Esophagus squamous epithelium (tissue), 5 donors: ENCODE data around the gene KBTBD2. TPM values are rescaled to one million over a fixed set of nuclear protein-coding genes. Genes with fewer than 3 reads are reported as not detected.
"Not testable (repeated sequence)": the region's sequence is repeated elsewhere in the genome, so short reads cannot be mapped to it uniquely, and the experiment has no call there.

Source experiments
- DNase-seq: peaks from one replicate; lab custom pipeline; 2025; lab: John Stamatoyannopoulos, UW
- H3K27ac ChIP-seq, 4 donors: fragments of 200-600 bp; sonication (generic); one replicate each; pipeline ENCODE4 v1.5.1; 2016 to 2019; ENCODE audit warnings: mild to moderate bottlenecking in 1 of 4
- H3K27me3 ChIP-seq, 4 donors: fragments of 200-600 bp; sonication (generic); 1 replicate in 3 of 4; 2 replicates in 1 of 4; pipeline versions ENCODE4 v1.5.1 to v1.6.0; 2017 to 2021; ENCODE audit warnings: antibody characterized with exemption in 1 of 4
- H3K36me3 ChIP-seq, 3 donors: fragments of 200-600 bp; sonication (generic); one replicate each; pipeline ENCODE4 v1.5.1; 2016 to 2019
- H3K4me1 ChIP-seq, 3 donors: fragments of 200-600 bp; sonication (generic); one replicate each; pipeline ENCODE4 v1.5.1; 2017 to 2019
- H3K4me3 ChIP-seq, 4 donors: fragments of 200-600 bp; sonication (generic); 1 replicate in 3 of 4; 2 replicates in 1 of 4; pipeline ENCODE4 v1.5.1; 2016 to 2019; ENCODE audit warnings: mild to moderate bottlenecking in 2 of 4, moderate library complexity in 1 of 4
- H3K9me3 ChIP-seq, 3 donors: fragments of 200-600 bp; sonication (generic); one replicate each; pipeline ENCODE4 v1.5.1; 2016 to 2019
- POLR2A ChIP-seq, 4 donors: fragments of 450-650 bp; IDR thresholded peaks; one replicate each; pipeline ENCODE4 v1.6.1; 2017; ENCODE audit warnings: antibody characterized with exemption in 4 of 4, mild to moderate bottlenecking in 4 of 4, moderate library complexity in 3 of 4
- WGBS, 2 donors: methylation state at CpG; one replicate each; pipeline ENCODE4 v1.1.5; 2018; 5-methylcytosine and 5-hydroxymethylcytosine counted together
- intact Hi-C: fragments of 100-400 bp; cut with DNase I; formaldehyde crosslinking; loops from one replicate; pipeline ENCODE4 v1.15.0; 2022
- total RNA-seq, 4 donors: library from RNA; depleted of rRNA; stranded (reverse); fragments of >200 nt; gene quantifications; one replicate each; pipeline ENCODE4 v1.1.0, GENCODE V29; 2016
- TF ChIP-seq, protein P1 (sequence below), 6 experiments: fragments of 450-650 bp in 4 of 6; fragments of 200-600 bp in 2 of 6; sonication (generic) in 2 of 6; IDR thresholded peaks; one replicate each; pipeline ENCODE4 v1.5.1; 2016 to 2019; ENCODE audit warnings: antibody characterized with exemption in 6 of 6, mild to moderate bottlenecking in 4 of 6, moderate library complexity in 4 of 6
- donor health status: DM: yes; HTN: yes; CAD: no.

Gene KBTBD2
- total RNA-seq, 4 donors from 2014 or later = 13.3 to 36.4 (median 23.8) TPM

DNA sequence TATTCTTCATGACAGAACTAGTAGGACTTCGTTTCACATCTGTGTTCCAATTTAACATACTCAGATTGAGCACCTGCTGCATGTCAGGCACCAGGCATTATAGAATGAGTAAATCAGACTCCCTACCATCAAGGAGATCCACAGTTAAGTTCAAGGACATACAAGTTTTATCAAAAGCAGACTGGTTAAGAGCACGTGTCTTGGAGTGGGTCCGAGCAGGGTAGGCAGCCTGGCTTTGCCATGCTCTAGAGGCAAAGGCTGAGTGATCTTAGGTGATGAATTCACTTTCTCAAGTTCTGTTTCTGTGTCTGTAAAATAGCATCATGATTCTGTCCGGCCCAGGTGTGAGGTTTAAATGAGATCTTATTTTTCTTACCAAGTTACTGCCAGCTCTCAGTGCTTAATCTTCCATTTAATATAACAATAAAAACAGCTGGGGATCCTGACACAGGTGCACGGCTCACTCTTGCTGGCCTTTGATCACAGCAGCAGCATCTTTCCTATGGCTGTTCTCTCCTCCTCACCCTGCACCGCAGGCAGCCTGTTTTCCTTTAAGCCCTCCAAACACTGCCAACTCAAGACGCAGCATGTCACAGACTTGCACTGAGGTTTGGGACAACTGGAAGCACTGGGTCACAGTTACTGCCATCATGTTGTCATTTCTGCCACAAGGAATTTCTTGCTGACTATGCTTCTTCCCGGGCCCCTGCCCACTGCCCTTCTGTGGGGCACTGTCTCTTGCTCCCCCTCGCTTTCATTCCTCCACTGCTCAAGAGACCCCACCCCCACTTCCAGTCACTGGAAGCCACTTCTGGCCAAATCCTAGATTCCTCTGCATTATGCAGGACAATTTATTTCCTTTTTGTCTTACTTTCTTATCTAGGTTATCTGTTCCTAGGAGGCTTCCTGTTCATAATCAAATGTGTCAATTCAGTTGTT, 35.5 kb downstream of the KBTBD2 start:
- H3K9me3 ChIP-seq, DNase-seq, H3K4me3 ChIP-seq, H3K4me1 ChIP-seq, H3K27ac ChIP-seq, H3K36me3 ChIP-seq, intact Hi-C loops, H3K27me3 ChIP-seq: not testable (repeated sequence)
- 37 to 40% methylated on average over 5 to 8 of the region's 9 CpGs for WGBS, 2 donors

DNA sequence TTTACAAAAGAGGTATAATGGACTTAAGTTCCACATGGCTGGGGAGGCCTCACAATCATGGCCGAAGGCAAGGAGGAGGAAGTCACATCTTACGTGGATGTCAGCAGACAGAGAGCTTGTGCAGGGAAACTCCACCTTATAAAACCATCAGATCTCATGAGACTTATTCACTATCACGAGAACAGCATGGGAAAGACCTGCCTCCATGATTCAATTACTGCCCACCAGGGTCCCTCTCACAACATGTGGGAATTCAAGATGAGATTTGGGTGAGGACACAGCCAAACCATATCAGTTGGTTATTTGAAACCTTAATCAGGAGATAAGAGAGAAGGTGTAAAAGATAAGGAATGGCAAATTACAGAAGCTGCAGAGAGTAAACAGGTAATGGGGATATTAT, 40.9 kb downstream of the KBTBD2 start:
- H3K9me3 ChIP-seq, H3K4me3 ChIP-seq, H3K27ac ChIP-seq, H3K36me3 ChIP-seq, intact Hi-C loops, H3K27me3 ChIP-seq, DNase-seq: not testable (repeated sequence)
- H3K4me1 ChIP-seq = peaks cover 0 to 11% (median 8%) of the 10 kb centered on the region in 3 donors
- 59 to 61% methylated on average over 2 to 3 of the region's 3 CpGs for WGBS, 2 donors

DNA sequence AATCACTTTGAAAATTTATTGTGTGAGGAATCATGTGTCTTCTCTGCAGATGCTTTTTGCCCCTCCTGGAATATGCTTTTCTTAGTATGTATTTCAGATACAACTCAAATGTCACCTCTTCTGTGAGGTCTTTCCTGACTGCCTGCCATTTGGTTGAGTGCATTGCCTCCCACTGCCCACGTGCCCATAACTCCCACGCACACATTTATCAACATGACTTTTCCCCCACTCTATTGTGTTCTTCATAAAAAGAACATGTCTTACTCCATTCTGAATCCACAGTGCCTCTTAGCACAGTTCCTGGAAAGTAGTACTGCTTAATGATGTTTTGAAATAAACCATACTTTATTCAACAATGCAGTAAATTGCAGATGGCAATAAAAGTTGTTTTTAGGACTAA, 42.9 kb downstream of the KBTBD2 start:
- intact Hi-C loops = loop anchor here (10.0 kb wide), 1 partner anchor 96 kb away; no protein-coding TSS in a partner anchor
- H3K4me1 ChIP-seq = peaks cover 0 to 11% (median 8%) of the 10 kb centered on the region in 3 donors
- not testable (repeated sequence) for H3K4me3 ChIP-seq, H3K27me3 ChIP-seq, H3K9me3 ChIP-seq, H3K27ac ChIP-seq, DNase-seq, H3K36me3 ChIP-seq
- 64 to 67% methylated on average over 2 of the region's 2 CpGs for WGBS, 2 donors

DNA sequence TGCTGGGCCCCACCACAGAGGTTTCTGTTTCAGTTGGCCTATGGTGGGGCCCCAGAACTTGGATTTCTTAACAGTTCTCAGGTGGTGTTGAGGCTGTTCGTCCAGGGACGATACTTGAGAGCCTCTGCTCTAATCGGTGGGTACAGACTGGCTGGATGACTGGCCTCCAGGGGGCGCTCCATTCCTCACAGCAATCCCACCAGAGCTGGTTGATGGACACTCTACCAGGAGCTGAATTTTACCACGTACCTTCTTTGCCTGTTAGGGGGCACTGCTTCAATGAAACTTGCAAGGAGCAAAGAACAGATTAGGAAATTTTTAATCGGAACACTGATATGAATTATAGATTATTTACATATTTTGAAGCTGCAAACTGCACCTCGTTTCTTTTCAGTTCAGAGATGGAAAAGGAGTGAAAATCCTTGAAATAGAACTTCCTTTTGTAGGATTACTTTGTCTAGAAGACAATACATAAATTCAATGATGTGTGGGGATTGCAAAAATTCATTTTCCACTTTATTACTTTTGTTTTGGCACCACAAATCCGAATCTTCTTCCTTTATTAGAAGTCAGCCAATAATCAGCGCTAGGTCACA, 44.8 kb downstream of the KBTBD2 start:
- DNase-seq = peak; percentile 48
- WGBS, 2 donors = 28 to 29% methylated on average over 6 to 7 of the region's 9 CpGs
- no peaks in the 10 kb centered on the region for H3K9me3 ChIP-seq

DNA sequence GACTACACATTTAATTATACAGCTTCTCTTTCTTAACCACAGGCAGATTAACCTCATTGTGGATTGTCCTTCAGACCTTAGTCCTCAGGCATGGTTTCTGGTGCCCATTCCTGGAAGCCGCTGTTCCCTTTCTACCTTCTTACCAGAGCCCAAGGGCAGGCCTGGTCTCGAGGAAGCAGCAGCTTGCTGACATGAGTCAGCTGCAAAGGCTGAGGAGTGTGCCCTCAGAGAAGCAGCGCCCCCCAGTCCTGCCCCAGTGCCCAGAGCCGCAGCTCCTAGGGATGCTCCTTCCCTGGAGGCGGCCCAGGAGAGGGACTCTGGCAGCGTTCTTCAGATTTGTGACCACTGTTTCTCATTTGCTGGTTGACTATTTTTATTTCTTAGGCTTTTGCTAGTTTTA, 46.8 kb downstream of the KBTBD2 start:
- WGBS, 2 donors = 79 to 84% methylated on average over 5 to 6 of the region's 6 CpGs
- not testable (repeated sequence) for DNase-seq, H3K27me3 ChIP-seq, H3K27ac ChIP-seq, H3K36me3 ChIP-seq, H3K9me3 ChIP-seq, H3K4me3 ChIP-seq
- peaks cover 0 to 11% (median 8%) of the 10 kb centered on the region in 3 donors for H3K4me1 ChIP-seq
- intact Hi-C loops = loop anchor here (10.0 kb wide), 1 partner anchor 100 kb away; no protein-coding TSS in a partner anchor

More for the DNA sequence above, 44.8 kb downstream of the KBTBD2 start:
- peak overlapping the region in 1 of 4 donors; percentile 14 for H3K4me3 ChIP-seq
- H3K27me3 ChIP-seq = no peaks in the 10 kb centered on the region
- H3K36me3 ChIP-seq = no peaks in the 10 kb centered on the region
- H3K4me1 ChIP-seq = peaks cover 0 to 11% (median 8%) of the 10 kb centered on the region in 3 donors
- intact Hi-C loops = loop anchor here (10.0 kb wide), 1 partner anchor 98 kb away; no protein-coding TSS in a partner anchor
- H3K27ac ChIP-seq = no peak overlapping the region
- TF ChIP-seq POLR2A (IDR thresholded peaks at IDR 0.05) = no peak
- TF ChIP-seq, protein P1, sequence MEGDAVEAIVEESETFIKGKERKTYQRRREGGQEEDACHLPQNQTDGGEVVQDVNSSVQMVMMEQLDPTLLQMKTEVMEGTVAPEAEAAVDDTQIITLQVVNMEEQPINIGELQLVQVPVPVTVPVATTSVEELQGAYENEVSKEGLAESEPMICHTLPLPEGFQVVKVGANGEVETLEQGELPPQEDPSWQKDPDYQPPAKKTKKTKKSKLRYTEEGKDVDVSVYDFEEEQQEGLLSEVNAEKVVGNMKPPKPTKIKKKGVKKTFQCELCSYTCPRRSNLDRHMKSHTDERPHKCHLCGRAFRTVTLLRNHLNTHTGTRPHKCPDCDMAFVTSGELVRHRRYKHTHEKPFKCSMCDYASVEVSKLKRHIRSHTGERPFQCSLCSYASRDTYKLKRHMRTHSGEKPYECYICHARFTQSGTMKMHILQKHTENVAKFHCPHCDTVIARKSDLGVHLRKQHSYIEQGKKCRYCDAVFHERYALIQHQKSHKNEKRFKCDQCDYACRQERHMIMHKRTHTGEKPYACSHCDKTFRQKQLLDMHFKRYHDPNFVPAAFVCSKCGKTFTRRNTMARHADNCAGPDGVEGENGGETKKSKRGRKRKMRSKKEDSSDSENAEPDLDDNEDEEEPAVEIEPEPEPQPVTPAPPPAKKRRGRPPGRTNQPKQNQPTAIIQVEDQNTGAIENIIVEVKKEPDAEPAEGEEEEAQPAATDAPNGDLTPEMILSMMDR (IDR thresholded peaks at IDR 0.05) = peak; percentile 78 to 92 (median 82)

DNA sequence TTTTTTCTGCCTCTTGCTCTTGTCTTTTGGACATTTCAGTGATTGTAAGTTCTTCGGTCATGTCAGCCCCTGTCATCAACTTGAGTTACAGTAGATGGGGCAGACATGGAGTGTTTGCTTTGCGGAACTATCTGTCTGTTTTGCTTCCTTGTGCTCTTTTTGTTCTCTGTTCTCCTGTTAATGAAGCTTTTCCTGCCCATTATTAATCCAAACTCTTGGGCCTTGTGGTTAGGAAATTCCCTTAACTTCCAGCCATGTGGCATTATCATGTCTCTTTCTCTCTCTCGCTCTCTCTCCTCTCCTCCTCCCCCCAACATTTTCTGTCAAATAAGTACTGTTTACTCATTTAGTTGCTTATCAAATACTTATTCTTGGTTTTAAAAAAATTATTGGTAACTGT, 47.8 kb downstream of the KBTBD2 start:
- not testable (repeated sequence) for H3K27ac ChIP-seq, H3K4me3 ChIP-seq, H3K9me3 ChIP-seq, DNase-seq, H3K27me3 ChIP-seq, H3K36me3 ChIP-seq
- intact Hi-C loops = loop anchor here (10.0 kb wide), 1 partner anchor 101 kb away; no protein-coding TSS in a partner anchor
- WGBS, 2 donors = 64 to 72% methylated on average over 3 of the region's 3 CpGs
- peaks cover 0 to 11% (median 8%) of the 10 kb centered on the region in 3 donors for H3K4me1 ChIP-seq

DNA sequence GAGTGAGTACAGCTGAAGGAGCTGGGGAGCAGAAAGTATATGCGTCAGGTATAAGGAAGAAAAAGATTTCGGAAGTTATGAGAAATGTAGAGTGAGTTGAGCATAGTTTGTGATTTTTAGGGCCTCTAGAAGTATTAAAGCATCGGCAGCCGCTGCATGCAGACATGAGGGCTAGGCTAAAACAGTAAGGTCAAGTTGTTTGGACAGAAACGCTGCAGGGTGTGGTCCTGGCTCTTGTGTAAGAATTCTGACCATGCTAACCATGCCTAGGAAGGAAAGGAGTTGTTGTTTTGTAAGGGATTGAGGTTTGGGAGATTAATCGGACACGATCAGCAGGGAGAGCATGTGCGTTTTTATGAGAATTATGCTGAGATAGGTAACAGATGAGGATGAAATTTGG, 51.7 kb downstream of the KBTBD2 start:
- not testable (repeated sequence) for H3K4me3 ChIP-seq, DNase-seq, H3K9me3 ChIP-seq, H3K27ac ChIP-seq, H3K27me3 ChIP-seq, H3K36me3 ChIP-seq, H3K4me1 ChIP-seq
- intact Hi-C loops = loop anchor here (10.0 kb wide), 1 partner anchor 105 kb away; no protein-coding TSS in a partner anchor
- 81 to 85% methylated on average over 8 of the region's 8 CpGs for WGBS, 2 donors

DNA sequence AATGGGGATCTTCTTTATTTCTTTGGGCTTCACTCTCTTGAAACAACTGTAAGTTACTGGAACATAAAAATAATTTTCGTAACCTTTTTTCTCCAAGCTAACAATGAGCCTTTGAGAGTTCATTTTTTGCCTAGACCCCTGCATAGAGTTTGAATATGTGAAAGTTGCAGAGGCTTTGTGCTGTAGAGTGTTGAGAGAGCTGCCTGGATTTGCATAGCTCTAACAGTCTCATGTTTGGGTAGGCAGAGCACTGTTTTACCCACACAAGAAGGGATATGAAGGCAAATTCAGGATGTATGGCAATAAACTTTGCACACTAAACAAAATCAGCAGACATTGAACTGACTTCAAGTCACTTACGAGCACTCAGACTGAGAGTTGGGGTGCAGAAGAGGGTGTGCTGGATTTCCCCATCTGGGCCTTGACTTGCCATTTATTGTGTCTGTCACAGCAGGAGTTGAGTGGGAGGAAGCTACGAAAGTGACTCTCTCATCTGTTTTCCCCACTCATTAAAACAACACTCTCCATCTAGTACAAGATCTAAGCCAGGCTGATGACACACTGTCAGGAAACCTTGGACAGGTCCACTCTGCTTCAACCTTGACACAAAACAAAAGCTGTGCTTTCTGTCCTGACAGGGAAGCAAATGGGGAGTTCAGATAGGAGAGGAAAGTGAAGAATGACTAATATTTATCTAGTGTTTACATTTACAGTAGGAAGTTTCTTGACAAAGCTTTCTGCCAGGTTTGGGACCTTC, 62.4 kb downstream of the KBTBD2 start:
- H3K27ac ChIP-seq, H3K9me3 ChIP-seq, intact Hi-C loops, H3K4me1 ChIP-seq, H3K4me3 ChIP-seq, H3K36me3 ChIP-seq, H3K27me3 ChIP-seq, DNase-seq: not testable (repeated sequence)
- 80 to 100% methylated on average over 1 of the region's 3 CpGs for WGBS, 2 donors

Other genes starting within 250 kb of the KBTBD2 start
- gene FKBP9, start 65.7 kb upstream of the KBTBD2 start, total RNA-seq = 10 to 100 TPM; 47.8 to 82.6 (median 75.8) TPM
- gene NT5C3A, start 171.0 kb upstream of the KBTBD2 start, total RNA-seq = 10 to 100 TPM; 13.1 to 30.8 (median 26.8) TPM
- gene RP9, start 217.6 kb upstream of the KBTBD2 start, total RNA-seq = 1 to 10 TPM; 1.5 to 5.9 (median 4.4) TPM
- 10 to 100 TPM in 1 of 4 donors, 1 to 10 TPM in 3; 4.8 to 16.8 (median 7.6) TPM for gene BBS9, start 237.8 kb upstream of the KBTBD2 start, total RNA-seq